Renal cortex interstitium (tissue), 11 donors: ENCODE data around the gene VPS39. TPM values are rescaled to one million over a fixed set of nuclear protein-coding genes. Genes with fewer than 3 reads are reported as not detected.
A peak's percentile ranks its signal among the peaks of the same experiment; 100 is the strongest.

ENCODE experiments used
- DNase-seq, 11 donors: peaks; one replicate each; pipeline ENCODE4 v3.0.0-alpha.2; 2013; ENCODE audit warnings: low read depth in 9 of 11, low spot score in 4 of 11; ENCODE audit errors: extremely low read depth in 1 of 11
- polyA plus RNA-seq, 3 donors: library from polyadenylated mRNA; unstranded; fragments of 120-200 nt; gene quantifications; one replicate each; pipeline ENCODE4 v1.2.1, GENCODE V29; 2013; ENCODE audit not compliant: insufficient read length in 3 of 3

Gene VPS39
- polyA plus RNA-seq, 3 donors, result 57.5 to 77.4 (median 65.3) TPM

- no peak for DNase-seq
Measured at GRCh38 chr15:42139596-42139995, 68.5 kb downstream of the VPS39 start.

DNA sequence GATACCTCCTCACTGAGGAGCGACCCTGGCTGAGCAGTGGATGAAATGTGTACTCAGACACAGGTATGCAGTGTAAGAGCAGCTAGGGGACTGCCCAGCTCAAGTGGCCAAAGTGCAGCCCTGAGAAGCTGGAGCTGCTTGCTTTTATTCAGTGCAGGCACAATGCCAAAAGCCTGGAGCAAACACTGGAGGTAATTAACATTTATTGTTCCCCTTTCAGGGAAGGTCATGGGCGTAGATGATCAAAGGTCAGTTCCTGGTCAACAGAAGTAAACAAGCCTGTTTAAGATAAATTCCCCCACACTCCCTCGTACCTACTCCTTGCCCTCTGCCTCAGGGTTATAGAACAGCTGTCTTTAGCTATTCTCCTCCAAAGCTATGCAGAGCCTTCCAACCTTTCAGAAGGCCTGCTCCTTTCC is 69.1 kb downstream of the VPS39 start:
- no peak for DNase-seq

DNA sequence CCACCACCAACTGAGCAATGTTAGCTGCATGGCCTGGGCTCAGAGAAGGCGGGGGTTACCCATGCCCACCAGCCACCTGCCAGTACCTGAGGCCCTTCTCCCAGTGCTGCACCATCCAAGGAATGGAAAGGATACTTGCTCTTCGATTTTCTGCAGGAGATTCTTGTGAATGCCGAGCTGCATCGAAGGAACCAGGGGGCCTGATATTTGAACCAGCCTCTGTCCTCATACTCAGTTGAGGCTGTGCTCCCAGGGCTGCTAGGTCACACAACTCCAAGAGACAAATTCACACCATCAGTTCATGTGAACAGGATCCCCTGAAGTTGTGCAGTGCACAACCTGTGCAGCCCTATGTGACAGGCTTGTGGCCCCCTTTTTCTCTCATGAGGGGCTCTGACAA is 69.7 kb downstream of the VPS39 start:
- no peak for DNase-seq

DNA sequence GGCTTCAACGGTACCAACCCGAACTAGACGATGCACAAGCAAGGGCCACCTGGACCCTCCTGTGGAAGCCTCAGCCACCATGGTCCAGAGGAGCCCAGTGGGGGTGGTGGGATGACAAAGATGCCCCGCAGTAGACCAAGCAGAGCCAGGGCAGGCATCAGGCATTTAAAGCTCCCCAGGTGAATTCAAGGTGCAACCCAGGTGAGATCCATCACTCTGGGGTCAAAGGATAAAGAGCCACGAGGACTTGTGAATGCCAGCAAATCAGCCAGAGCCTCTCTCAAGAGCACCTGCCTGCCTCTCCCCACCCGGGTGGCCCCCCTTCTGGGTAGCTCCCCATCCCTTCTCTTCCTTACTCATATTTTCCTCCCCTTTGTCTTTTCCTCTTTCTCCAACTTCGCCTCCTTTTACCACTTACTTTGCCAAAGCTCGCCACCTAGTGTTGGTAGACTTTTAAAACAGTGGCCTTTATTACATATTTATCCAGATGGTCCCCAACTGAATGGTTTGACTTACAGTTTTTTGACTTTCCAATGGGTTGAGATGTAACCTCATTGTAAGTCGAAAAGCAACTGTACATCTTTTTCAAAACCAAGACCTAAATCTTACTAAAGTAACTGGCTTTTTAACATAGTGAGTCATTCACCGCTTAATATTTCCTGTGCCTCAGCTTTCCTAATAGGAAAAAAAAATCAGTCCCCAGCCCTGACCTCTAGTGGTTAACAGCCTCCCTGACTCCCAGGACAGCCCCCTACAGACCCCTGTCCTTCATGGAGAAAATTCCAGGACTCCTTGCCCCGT is 70.4 kb downstream of the VPS39 start:
- DNase-seq, result peak in 2 of 11 donors; percentile 38 to 60

- DNase-seq, result no peak
Measured at GRCh38 chr15:42136513-42136912, 71.6 kb downstream of the VPS39 start.

DNA sequence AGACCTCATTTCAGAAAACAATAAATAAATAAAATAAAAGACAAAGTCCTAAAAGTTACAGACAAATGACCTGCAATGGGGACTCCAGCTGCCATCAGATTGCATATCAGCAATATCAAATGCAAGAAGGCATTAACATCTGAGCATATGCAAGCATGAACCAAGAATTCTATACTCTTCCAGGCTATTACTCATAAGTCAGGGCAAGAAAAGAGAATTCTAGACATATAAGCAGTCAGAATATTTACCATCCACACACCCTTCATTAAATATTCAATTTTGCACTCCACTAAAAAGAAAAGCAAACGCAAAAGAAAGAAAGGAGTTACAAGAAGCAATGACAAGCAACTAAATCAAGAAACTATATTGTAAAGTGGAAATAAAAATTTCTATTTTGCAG is 72.8 kb downstream of the VPS39 start:
- no peak for DNase-seq

GRCh38 chr15:42134617-42135245 is 73.4 kb downstream of the VPS39 start:
- no peak for DNase-seq

GRCh38 chr15:42133886-42134502 is 74.1 kb downstream of the VPS39 start:
- no peak for DNase-seq

GRCh38 chr15:42133356-42133755 is 74.7 kb downstream of the VPS39 start:
- no peak for DNase-seq

GRCh38 chr15:42131826-42132806 is 76.0 kb downstream of the VPS39 start:
- DNase-seq, result no peak

GRCh38 chr15:42131006-42131405 is 77.1 kb downstream of the VPS39 start:
- no peak for DNase-seq

DNA sequence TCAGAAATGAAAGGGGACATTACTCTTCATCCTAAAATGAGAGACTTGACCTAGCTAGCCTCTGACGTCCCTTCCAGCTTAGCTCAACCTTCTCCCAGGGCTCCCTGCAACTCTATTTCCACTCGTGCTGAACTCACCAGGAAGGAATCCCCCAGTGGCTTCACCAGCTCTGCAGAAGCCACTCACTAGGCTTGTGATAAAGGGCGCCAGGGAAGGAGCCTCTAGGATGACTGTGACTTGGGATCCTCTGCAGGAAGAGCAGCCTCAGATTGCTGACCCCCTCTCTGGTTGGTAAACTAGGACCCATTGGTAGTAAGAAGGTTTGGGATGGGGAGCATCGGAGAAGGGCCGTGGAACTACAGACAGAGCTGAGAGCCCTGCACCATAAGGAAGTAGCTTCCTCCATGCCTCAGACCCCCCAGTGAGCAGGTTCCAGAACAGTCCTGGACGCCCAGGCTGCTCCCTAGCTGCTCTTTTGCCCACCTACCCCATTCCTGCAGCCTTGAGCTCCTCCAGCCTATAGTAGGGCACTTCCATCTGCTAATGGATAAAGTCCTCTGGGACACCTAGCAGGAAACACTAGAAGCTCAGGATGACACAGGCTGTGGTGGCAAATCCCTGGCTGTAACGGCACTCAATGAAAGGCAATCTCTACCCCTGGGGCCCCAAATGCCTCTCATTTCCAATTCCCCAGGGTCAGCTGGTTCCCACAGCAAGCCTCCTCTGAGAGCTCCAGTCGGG is 77.7 kb downstream of the VPS39 start:
- DNase-seq, result no peak

DNA sequence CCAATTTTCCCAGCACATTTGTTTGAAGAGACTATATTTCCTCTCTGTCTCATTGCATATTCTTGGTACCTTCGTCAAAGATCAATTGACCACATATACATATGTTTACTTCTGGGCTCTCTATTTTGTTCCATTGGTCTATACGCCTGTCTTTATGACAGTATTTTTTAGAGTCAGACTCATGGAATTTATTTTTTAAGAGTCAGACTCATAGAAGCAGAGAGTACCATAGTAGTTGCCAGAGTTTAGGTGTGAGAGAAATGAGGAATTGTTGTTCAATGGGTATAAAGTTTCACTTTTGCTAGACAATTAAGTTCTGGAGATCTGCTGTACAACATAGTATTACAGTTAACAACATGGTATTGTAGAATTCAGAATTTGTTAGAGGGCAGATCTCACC is 78.7 kb downstream of the VPS39 start:
- DNase-seq, result no peak

GRCh38 chr15:42128476-42128875 is 79.6 kb downstream of the VPS39 start:
- DNase-seq, result no peak

- no peak for DNase-seq
Measured at GRCh38 chr15:42123546-42123945, 84.6 kb downstream of the VPS39 start.

- DNase-seq, result no peak
Measured at GRCh38 chr15:42121682-42122081, 86.4 kb downstream of the VPS39 start.

DNA sequence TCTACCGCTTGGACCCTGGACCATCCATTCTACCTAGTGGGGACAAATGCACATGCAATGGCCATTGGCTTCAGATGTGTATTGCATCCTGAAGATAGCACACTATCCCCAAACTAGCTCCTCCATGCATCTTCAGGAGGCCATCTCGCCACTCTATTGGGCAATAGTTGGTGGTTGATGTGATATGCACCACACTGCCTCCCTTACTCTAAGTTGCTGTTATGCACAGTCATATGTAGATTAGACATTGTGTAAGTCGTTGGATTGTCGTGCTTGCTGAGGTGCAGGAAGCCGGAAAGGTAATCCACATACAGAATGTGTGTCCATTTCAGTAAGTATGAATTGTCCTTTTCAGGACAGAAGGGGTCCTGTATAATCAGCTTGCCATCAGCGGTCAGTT is 87.1 kb downstream of the VPS39 start:
- no peak for DNase-seq

GRCh38 chr15:42120285-42120684 is 87.8 kb downstream of the VPS39 start:
- no peak for DNase-seq

- DNase-seq, result no peak
Measured at GRCh38 chr15:42119446-42119760, 88.7 kb downstream of the VPS39 start.
